Ectodermal cell (in vitro differentiated cells): ENCODE results near the gene GLRX2.

Experiments
- H3K27ac ChIP-seq: 2 replicates; pipeline ENCODE4 v1.7.0; 2013; ENCODE audit warnings: mild to moderate bottlenecking, low read depth, low read length; ENCODE audit not compliant: insufficient read depth, poor library complexity, severe bottlenecking
- H3K27me3 ChIP-seq: 2 replicates; pipeline ENCODE4 v1.7.0; 2013; ENCODE audit warnings: mild to moderate bottlenecking, low read length; ENCODE audit not compliant: insufficient read depth, control insufficient read depth, poor library complexity, severe bottlenecking
- H3K36me3 ChIP-seq: one replicate; pipeline ENCODE4 v1.7.0; 2013; ENCODE audit warnings: low read length; ENCODE audit not compliant: control insufficient read depth, insufficient read depth
- H3K4me1 ChIP-seq: one replicate; pipeline ENCODE4 v1.7.0; 2013; ENCODE audit warnings: low read length; ENCODE audit not compliant: control insufficient read depth, insufficient read depth
- H3K4me3 ChIP-seq: 2 replicates; pipeline ENCODE4 v1.7.0; 2013; ENCODE audit warnings: low read depth, low read length, control low read depth; ENCODE audit not compliant: insufficient read depth
- H3K9me3 ChIP-seq: 2 replicates; pipeline ENCODE4 v1.7.0; 2013; ENCODE audit warnings: mild to moderate bottlenecking, low read length, moderate library complexity; ENCODE audit not compliant: control insufficient read depth
- WGBS, 2 experiments: methylation state at CpG; one replicate each; pipeline ENCODE4 v1.1.7; 2013; ENCODE audit warnings: missing lambda C conversion rate in 2 of 2; 5-methylcytosine and 5-hydroxymethylcytosine counted together

Gene GLRX2

GRCh38 chr1:193068013-193068412 is 37.2 kb downstream of the GLRX2 start:
- no peaks in the 10 kb centered on the region for H3K36me3 ChIP-seq
- H3K4me1 ChIP-seq = no peaks in the 10 kb centered on the region
- H3K4me3 ChIP-seq = no peak overlapping the region
- H3K27ac ChIP-seq = no peak overlapping the region
- H3K9me3 ChIP-seq = no peaks in the 10 kb centered on the region
- no peaks in the 10 kb centered on the region for H3K27me3 ChIP-seq

GRCh38 chr1:193066606-193067005 is 38.6 kb downstream of the GLRX2 start:
- no peak overlapping the region for H3K27ac ChIP-seq
- H3K4me1 ChIP-seq = no peaks in the 10 kb centered on the region
- WGBS, 2 experiments = 93 to 94% methylated on average over 4 of the region's 4 CpGs
- no peaks in the 10 kb centered on the region for H3K9me3 ChIP-seq
- no peaks in the 10 kb centered on the region for H3K27me3 ChIP-seq
- no peak overlapping the region for H3K4me3 ChIP-seq
- no peaks in the 10 kb centered on the region for H3K36me3 ChIP-seq

- Histone ChIP-seq H3K4me1 (peaks cover 5% of the 10 kb centered on the region), H3K4me3 (no peak overlapping the region), H3K27ac (no peak overlapping the region), H3K36me3 (no peaks in the 10 kb centered on the region), H3K9me3 (no peaks in the 10 kb centered on the region), H3K27me3 (no peaks in the 10 kb centered on the region)
Observed at GRCh38 chr1:193065954-193066353, 39.3 kb downstream of the GLRX2 start.

- no peak overlapping the region for H3K27ac ChIP-seq
- no peaks in the 10 kb centered on the region for H3K9me3 ChIP-seq
- H3K27me3 ChIP-seq = no peaks in the 10 kb centered on the region
- H3K4me3 ChIP-seq = no peak overlapping the region
- H3K4me1 ChIP-seq = peaks cover 5% of the 10 kb centered on the region
- 88 to 98% methylated on average over 2 to 3 of the region's 4 CpGs for WGBS, 2 experiments
- H3K36me3 ChIP-seq = no peaks in the 10 kb centered on the region
Observed at GRCh38 chr1:193062698-193063463, 42.3 kb downstream of the GLRX2 start.

GRCh38 chr1:193060938-193061337 is 44.3 kb downstream of the GLRX2 start:
- H3K36me3 ChIP-seq = no peaks in the 10 kb centered on the region
- 25 to 27% methylated on average over 2 of the region's 2 CpGs for WGBS, 2 experiments
- H3K9me3 ChIP-seq = no peaks in the 10 kb centered on the region
- no peaks in the 10 kb centered on the region for H3K27me3 ChIP-seq
- H3K27ac ChIP-seq = no peak overlapping the region
- peaks cover 9% of the 10 kb centered on the region for H3K4me1 ChIP-seq
- peak overlapping the region; percentile 97 for H3K4me3 ChIP-seq

- WGBS, 2 experiments = 9 to 16% methylated on average over 3 to 4 of the region's 4 CpGs
- Histone ChIP-seq H3K4me1 (peaks cover 9% of the 10 kb centered on the region), H3K9me3 (no peaks in the 10 kb centered on the region), H3K27me3 (no peaks in the 10 kb centered on the region), H3K36me3 (no peaks in the 10 kb centered on the region), H3K4me3 (peak overlapping the region; percentile 97), H3K27ac (peak overlapping the region; percentile 97)
Observed at GRCh38 chr1:193060406-193060805, 44.8 kb downstream of the GLRX2 start.

GRCh38 chr1:193060115-193060403 is 45.2 kb downstream of the GLRX2 start:
- peak overlapping the region; percentile 97 for H3K27ac ChIP-seq
- H3K9me3 ChIP-seq = no peaks in the 10 kb centered on the region
- peaks cover 9% of the 10 kb centered on the region for H3K4me1 ChIP-seq
- H3K4me3 ChIP-seq = peak overlapping the region; percentile 97
- H3K27me3 ChIP-seq = no peaks in the 10 kb centered on the region
- no peaks in the 10 kb centered on the region for H3K36me3 ChIP-seq
- WGBS, 2 experiments = 1 to 3% methylated on average over 4 to 9 of the region's 9 CpGs

GRCh38 chr1:193059282-193060114 is 45.7 kb downstream of the GLRX2 start, which contains the start of the genes RO60 and UCHL5:
TSS of gene RO60 (plus strand) at chr1:193059612. CDS start at chr1:193069055, 9,443 bp downstream.
TSS of gene UCHL5 (minus strand) at chr1:193059360. CDS start at chr1:193059260, 100 bp downstream.
- peak within 1 kb of the TSS; percentile 97 for H3K27ac ChIP-seq
- no peaks in the 10 kb centered on the region for H3K9me3 ChIP-seq
- peaks cover 9% of the 10 kb centered on the region for H3K4me1 ChIP-seq
- H3K4me3 ChIP-seq = peak within 1 kb of the TSS; percentile 97
- WGBS, 2 experiments = 0% methylated on average over 74 of the region's 74 CpGs
- H3K36me3 ChIP-seq = no peaks in the 10 kb centered on the region
- H3K27me3 ChIP-seq = no peaks in the 10 kb centered on the region

GRCh38 chr1:193058529-193059281 is 46.5 kb downstream of the GLRX2 start:
- peak overlapping the region; percentile 97 for H3K4me3 ChIP-seq
- WGBS, 2 experiments = 2 to 3% methylated on average over 37 of the region's 37 CpGs
- H3K27me3 ChIP-seq = no peaks in the 10 kb centered on the region
- peak overlapping the region; percentile 97 for H3K27ac ChIP-seq
- H3K36me3 ChIP-seq = no peaks in the 10 kb centered on the region
- H3K9me3 ChIP-seq = no peaks in the 10 kb centered on the region
- H3K4me1 ChIP-seq = peaks cover 9% of the 10 kb centered on the region

GRCh38 chr1:193054169-193054675 is 51.0 kb downstream of the GLRX2 start:
- Histone ChIP-seq H3K27me3 (no peaks in the 10 kb centered on the region), H3K36me3 (peaks cover 7% of the 10 kb centered on the region), H3K27ac (no peak overlapping the region), H3K4me3 (no peak overlapping the region), H3K9me3 (no peaks in the 10 kb centered on the region), H3K4me1 (peaks cover 3% of the 10 kb centered on the region)
- WGBS, 2 experiments = 87 to 89% methylated on average over 3 to 4 of the region's 4 CpGs
